ENCODE measurements around the gene STIM2.
"Not testable (repeated sequence)": the region's sequence is repeated elsewhere in the genome, so short reads cannot be mapped to it uniquely, and the experiment has no call there.

Gene STIM2

DNA sequence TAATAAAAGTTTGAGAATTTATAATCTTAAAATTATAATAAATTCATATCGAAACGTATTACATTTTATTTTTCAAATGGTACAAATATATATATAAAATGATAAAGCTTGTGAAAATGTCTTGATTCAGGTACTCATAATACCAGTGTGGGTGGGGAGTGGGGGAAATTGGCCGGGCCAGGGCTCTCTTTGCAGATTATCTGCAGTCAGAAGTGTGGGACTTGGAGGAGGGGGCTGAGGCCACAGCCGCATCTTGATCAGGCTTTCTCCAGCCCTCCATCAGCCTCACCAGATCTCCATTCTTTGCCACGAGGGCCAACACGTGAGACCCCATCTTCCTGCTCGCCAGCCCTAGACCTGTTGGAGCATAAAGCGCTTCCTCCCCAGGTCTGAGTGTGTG is 86.7 kb downstream of the STIM2 start:
- H3K36me3 Mint-ChIP-seq = peaks cover 26% of the 10 kb centered on the region
- no peaks in the 10 kb centered on the region for H3K27me3 Mint-ChIP-seq
- ATAC-seq (ENCODE audit: low read depth) = no peak
- peaks cover 5% of the 10 kb centered on the region for H3K9me3 Mint-ChIP-seq
- no peak overlapping the region for H3K4me3 Mint-ChIP-seq
- DNase-seq (ENCODE audit: low spot score in 2 of 2) = no peak
- H3K4me1 Mint-ChIP-seq = peaks cover 40% of the 10 kb centered on the region
- no peak overlapping the region for H3K27ac Mint-ChIP-seq

GRCh38 chr4:26950446-26950845 is 89.8 kb downstream of the STIM2 start:
- Mint-ChIP-seq H3K27ac (no peak overlapping the region), H3K36me3 (peaks cover 16% of the 10 kb centered on the region), H3K4me1 (peaks cover 43% of the 10 kb centered on the region), H3K9me3 (peaks cover 2% of the 10 kb centered on the region), H3K27me3 (no peaks in the 10 kb centered on the region), H3K4me3 (no peak overlapping the region)
- ATAC-seq (ENCODE audit: low read depth) (no peak), DNase-seq (ENCODE audit: low spot score in 2 of 2) (no peak)

- DNase-seq (ENCODE audit: low spot score in 2 of 2) (no peak), ATAC-seq (ENCODE audit: low read depth) (no peak)
- peaks cover 2% of the 10 kb centered on the region for H3K9me3 Mint-ChIP-seq
- H3K4me3 Mint-ChIP-seq = no peak overlapping the region
- H3K36me3 Mint-ChIP-seq = peaks cover 14% of the 10 kb centered on the region
- H3K27me3 Mint-ChIP-seq = no peaks in the 10 kb centered on the region
- peak overlapping the region; percentile 83 for H3K27ac Mint-ChIP-seq
- peaks cover 35% of the 10 kb centered on the region for H3K4me1 Mint-ChIP-seq
These were observed 92.2 kb downstream of the STIM2 start for GRCh38 chr4:26952891-26953290.

DNA sequence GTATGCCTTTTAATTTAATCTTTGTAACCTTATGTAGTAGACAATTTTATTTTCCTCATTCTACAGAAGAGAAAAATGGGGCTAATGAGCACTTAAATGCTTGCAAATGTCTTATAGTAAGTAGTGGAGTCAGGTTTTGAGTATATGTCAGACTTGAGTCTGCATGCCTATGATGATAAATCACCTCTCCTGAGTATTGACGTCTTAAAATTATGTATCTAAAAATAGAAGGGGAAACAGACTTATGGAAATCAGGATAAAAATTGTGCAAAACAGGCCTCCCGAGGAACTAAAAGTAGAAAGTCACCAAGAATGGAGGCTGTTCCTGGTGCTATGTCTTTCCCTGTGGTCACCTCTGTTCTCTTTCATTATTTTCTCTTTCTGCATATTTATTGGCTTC is 92.7 kb downstream of the STIM2 start:
- Mint-ChIP-seq H3K9me3 (peaks cover 2% of the 10 kb centered on the region), H3K4me1 (peaks cover 30% of the 10 kb centered on the region), H3K27ac (peak overlapping the region; percentile 83), H3K36me3 (peaks cover 10% of the 10 kb centered on the region), H3K4me3 (peak overlapping the region; percentile 33), H3K27me3 (no peaks in the 10 kb centered on the region)
- DNase-seq (ENCODE audit: low spot score in 2 of 2) (no peak), ATAC-seq (ENCODE audit: low read depth) (no peak)

DNA sequence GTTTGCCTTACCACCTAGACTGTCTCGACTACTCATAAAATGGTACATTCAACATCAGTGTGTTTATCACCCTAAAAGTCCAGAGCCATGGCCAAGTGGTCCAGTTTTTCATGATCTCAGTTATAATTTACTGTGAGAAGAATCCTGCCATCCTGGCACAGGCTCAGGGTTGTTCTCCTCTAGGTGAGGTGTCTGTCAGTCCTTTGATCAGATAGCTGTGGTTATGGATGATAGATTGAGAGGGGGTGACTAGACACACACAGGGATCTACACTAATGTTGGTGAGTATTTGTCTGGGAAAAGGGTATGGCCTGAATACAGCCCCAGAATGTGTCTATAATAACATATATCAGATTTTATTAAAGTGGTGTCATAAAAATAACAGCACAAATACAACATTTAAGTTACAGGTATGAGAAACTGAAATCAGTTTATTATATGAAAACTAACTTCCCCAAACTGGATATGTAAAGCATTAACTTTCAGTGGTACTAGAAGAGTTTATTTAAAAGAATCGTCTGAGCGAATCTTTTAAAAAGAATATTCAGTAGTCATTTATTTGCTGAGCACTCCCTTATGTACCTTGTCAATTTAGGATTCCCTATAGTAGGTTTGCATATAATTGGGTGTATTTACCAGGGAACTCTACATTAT is 93.3 kb downstream of the STIM2 start:
- Mint-ChIP-seq H3K27me3 (no peaks in the 10 kb centered on the region), H3K4me3 (peak overlapping the region; percentile 33), H3K36me3 (peaks cover 10% of the 10 kb centered on the region), H3K4me1 (peaks cover 33% of the 10 kb centered on the region), H3K27ac (peak overlapping the region; percentile 83), H3K9me3 (peaks cover 2% of the 10 kb centered on the region)
- DNase-seq (ENCODE audit: low spot score in 2 of 2) (no peak), ATAC-seq (ENCODE audit: low read depth) (peak; percentile 62)

DNA sequence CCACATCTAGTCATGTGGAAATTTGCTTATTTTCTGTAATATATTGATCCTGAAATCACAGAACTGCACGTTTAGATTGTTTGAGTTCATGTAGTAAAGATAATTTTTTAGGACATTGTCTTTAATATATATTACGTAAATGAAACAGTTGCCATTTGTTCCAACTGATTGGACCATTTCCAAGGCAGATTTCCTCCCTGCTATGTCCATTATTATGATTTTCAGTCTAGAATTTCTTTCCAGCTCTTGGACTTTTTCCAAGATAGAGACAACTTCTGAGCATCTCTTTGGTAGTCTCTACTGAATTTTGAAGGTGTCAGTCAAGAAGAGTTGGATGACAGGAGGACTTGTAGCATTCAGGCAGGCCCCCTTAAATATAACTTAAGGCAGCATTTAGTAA is 94.6 kb downstream of the STIM2 start:
- Mint-ChIP-seq H3K4me3 (no peak overlapping the region), H3K36me3 (peaks cover 15% of the 10 kb centered on the region), H3K27ac (no peak overlapping the region), H3K27me3 (no peaks in the 10 kb centered on the region), H3K4me1 (peaks cover 39% of the 10 kb centered on the region), H3K9me3 (no peaks in the 10 kb centered on the region)
- ATAC-seq (ENCODE audit: low read depth) (no peak), DNase-seq (ENCODE audit: low spot score in 2 of 2) (no peak)

DNA sequence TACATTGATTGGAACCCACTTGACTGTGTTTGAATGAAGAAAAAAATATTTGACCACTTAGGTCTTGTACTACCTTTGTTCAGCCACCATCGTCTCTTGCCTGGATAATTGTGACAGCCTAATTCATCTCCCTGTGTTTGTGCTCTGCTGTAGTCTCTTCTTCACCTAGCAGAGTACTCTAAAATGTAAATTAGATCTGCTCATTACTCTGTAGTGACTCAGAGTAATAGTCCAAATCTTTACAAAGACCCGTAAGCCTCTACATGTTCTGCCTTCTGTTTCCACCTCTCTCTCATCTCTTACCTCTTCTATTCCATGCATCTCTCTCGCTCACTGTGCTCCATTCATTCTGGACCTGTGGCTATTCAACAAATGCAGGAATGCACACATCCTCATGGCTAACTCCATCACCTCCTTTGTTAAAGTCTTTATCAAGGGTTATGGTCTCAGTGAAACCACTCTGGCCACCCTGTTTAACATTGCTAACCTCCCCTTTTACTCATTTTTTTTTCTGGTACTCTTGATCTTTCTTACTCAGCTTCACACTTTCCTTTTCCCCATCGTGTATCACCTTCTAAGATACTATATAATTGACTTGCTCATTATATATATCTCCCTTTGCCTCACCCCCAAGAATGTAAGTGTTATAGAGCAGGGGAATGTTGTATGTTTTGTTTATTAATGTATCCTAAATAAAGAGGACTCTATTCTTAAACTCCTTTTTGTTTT is 98.4 kb downstream of the STIM2 start:
- no peak for ATAC-seq (ENCODE audit: low read depth)
- peaks cover 21% of the 10 kb centered on the region for H3K4me1 Mint-ChIP-seq
- no peak overlapping the region for H3K4me3 Mint-ChIP-seq

GRCh38 chr4:26959654-26960047 is 99.0 kb downstream of the STIM2 start:
- H3K27ac Mint-ChIP-seq = peak overlapping the region; percentile 39
- no peaks in the 10 kb centered on the region for H3K27me3 Mint-ChIP-seq
- peaks cover 14% of the 10 kb centered on the region for H3K36me3 Mint-ChIP-seq
- no peak overlapping the region for H3K4me3 Mint-ChIP-seq
- ATAC-seq (ENCODE audit: low read depth) (no peak), DNase-seq (ENCODE audit: low spot score in 2 of 2) (no peak)
- peaks cover 27% of the 10 kb centered on the region for H3K4me1 Mint-ChIP-seq
- H3K9me3 Mint-ChIP-seq = no peaks in the 10 kb centered on the region

More for the DNA sequence above, 98.4 kb downstream of the STIM2 start:
- H3K9me3 Mint-ChIP-seq = no peaks in the 10 kb centered on the region
- H3K27me3 Mint-ChIP-seq = no peaks in the 10 kb centered on the region
- peaks cover 14% of the 10 kb centered on the region for H3K36me3 Mint-ChIP-seq
- peak overlapping the region; percentile 39 for H3K27ac Mint-ChIP-seq
- no peak for DNase-seq (ENCODE audit: low spot score in 2 of 2)

- Mint-ChIP-seq H3K27me3 (no peaks in the 10 kb centered on the region), H3K9me3 (no peaks in the 10 kb centered on the region), H3K4me1 (peaks cover 39% of the 10 kb centered on the region), H3K36me3 (peaks cover 19% of the 10 kb centered on the region), H3K4me3 (no peak overlapping the region), H3K27ac (peak overlapping the region; percentile 29)
- DNase-seq (ENCODE audit: low spot score in 2 of 2) = no peak
- no peak for ATAC-seq (ENCODE audit: low read depth)
These were observed 102.1 kb downstream of the STIM2 start for GRCh38 chr4:26962720-26963119.

DNA sequence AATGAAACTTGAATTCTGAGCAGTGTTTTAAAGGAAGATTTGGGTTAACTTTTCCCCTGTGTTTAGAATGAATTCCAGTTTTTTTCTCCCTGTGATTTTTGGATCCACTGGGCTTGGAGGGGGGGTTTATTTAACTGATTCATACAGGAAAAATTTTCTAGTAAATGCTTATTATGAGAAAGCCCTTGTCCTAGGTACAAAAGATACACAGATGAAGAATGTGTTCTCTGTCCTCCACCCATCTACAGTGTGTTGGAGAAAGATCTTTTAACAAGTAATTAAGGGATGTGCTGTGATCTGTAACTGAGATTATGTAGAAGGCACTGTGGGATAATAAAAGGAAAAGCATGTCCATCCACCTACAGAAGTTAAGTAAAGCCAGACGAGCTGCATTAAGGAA is 103.9 kb downstream of the STIM2 start:
- no peaks in the 10 kb centered on the region for H3K27me3 Mint-ChIP-seq
- peaks cover 19% of the 10 kb centered on the region for H3K36me3 Mint-ChIP-seq
- ATAC-seq (ENCODE audit: low read depth) (no peak), DNase-seq (ENCODE audit: low spot score in 2 of 2) (no peak)
- H3K4me1 Mint-ChIP-seq = peaks cover 39% of the 10 kb centered on the region
- no peak overlapping the region for H3K4me3 Mint-ChIP-seq
- no peaks in the 10 kb centered on the region for H3K9me3 Mint-ChIP-seq
- H3K27ac Mint-ChIP-seq = peak overlapping the region; percentile 79

GRCh38 chr4:26964994-26965393 is 104.4 kb downstream of the STIM2 start:
- peaks cover 35% of the 10 kb centered on the region for H3K4me1 Mint-ChIP-seq
- DNase-seq (ENCODE audit: low spot score in 2 of 2) = no peak
- H3K9me3 Mint-ChIP-seq = no peaks in the 10 kb centered on the region
- H3K4me3 Mint-ChIP-seq = no peak overlapping the region
- no peak for ATAC-seq (ENCODE audit: low read depth)
- H3K36me3 Mint-ChIP-seq = peaks cover 17% of the 10 kb centered on the region
- H3K27me3 Mint-ChIP-seq = no peaks in the 10 kb centered on the region
- H3K27ac Mint-ChIP-seq = peak overlapping the region; percentile 79

DNA sequence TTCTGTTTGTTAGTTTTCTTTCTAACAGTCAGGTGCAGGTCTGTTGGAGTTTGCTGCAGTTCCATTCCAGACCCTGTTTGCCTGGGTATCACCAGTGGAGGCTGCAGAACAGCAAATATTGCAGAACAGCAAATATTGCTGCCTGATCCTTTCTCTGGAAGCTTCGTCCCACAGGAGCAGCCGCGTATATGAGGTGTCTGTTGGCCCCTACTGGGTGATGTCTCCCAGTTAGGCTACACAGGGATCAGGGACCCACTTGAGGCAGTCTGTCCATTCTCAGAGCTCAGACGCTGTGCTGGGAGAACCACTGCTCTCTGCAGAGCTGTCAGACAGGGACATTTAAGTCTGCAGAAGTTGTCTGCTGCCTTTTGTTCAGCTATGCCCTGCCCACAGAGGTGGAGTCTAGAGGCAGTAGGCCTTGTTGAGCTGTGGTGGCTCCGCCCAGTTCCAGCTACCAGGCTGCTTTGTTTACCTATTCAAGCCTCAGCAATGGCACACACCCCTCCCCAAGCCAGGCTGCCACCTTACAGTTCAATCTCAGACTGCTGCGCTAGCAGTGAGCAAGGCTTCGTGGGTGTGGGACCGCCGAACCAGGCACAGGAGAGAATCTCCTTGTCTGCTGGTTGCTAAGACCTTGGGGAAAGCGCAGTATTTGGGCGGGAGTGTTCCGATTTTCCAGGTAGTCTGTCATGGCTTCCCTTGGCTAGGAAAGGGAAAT is 115.0 kb downstream of the STIM2 start:
- not testable (repeated sequence) for ATAC-seq (ENCODE audit: low read depth); H3K4me3 Mint-ChIP-seq; DNase-seq (ENCODE audit: low spot score in 2 of 2); H3K27me3 Mint-ChIP-seq; H3K9me3 Mint-ChIP-seq; H3K27ac Mint-ChIP-seq
- H3K36me3 Mint-ChIP-seq = peaks cover 25% of the 10 kb centered on the region
- H3K4me1 Mint-ChIP-seq = peaks cover 61% of the 10 kb centered on the region

DNA sequence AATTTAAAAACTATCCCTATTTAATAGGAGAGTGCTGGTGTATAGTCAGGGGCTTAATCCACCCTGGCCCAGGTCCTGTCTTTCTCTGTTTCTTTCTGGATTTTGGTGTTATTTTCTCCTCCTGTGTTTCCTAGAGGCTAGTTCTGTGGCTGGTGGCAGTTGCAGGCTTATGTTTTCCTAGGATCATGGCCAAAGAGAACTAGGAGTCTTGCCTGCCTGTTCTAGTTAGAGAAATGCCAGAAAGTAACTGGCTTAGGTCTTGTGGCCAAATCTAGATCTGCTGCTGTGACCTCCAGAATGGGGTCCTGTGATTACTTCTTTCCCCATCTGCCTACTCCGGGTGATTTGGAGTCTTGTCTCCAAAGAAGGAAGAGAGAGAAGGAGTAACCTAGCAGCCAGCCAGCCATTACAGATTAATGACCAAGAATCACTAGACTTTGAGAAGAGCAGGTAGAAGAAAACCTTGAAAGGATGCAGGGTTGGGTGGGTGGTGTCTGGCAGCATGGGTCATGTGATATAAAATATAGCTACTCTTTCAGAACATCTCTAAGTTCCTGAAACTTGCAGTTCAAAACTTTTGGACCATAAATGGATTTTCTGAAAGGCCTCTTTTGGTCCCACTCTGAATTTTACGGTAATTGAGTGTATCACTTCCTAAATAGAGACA is 117.9 kb downstream of the STIM2 start:
- Mint-ChIP-seq H3K27me3 (no peaks in the 10 kb centered on the region), H3K4me3 (no peak overlapping the region), H3K27ac (peak overlapping the region; percentile 79), H3K4me1 (peaks cover 41% of the 10 kb centered on the region), H3K9me3 (no peaks in the 10 kb centered on the region), H3K36me3 (peaks cover 25% of the 10 kb centered on the region)
- no peak for DNase-seq (ENCODE audit: low spot score in 2 of 2)
- ATAC-seq (ENCODE audit: low read depth) = peak; percentile 73

DNA sequence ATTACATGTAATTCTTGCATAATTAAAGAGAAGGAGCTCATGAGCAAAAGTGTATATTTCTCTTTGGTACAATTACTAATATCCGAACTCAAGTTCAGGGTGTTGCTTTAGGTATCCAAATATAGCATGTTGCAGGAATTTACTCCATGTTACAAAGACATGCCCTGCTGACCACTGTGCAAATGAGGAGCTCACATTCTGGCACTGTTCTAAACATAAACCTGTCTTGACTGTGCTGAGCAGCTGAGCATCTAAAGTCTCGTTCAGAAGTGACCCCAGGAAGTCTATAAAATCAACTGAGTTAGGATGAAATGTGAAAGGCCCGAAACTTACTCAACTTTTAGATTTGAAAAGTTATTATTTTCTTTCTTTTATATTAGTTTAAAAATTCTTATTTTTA is 124.3 kb downstream of the STIM2 start:
- no peak overlapping the region for H3K4me3 Mint-ChIP-seq
- H3K9me3 Mint-ChIP-seq = no peaks in the 10 kb centered on the region
- H3K27me3 Mint-ChIP-seq = no peaks in the 10 kb centered on the region
- peaks cover 23% of the 10 kb centered on the region for H3K36me3 Mint-ChIP-seq
- ATAC-seq (ENCODE audit: low read depth) = no peak
- H3K27ac Mint-ChIP-seq = no peak overlapping the region
- DNase-seq (ENCODE audit: low spot score in 2 of 2) = no peak
- peaks cover 18% of the 10 kb centered on the region for H3K4me1 Mint-ChIP-seq

Data from memory B cell (primary cell).